BLaER1 treated with 17β-estradiol and CSF1 and Interleukin-3, amounts not matched to agents 10 nM and 100 nM (cell line): ENCODE data around the gene RPS3.

Source experiments
- H3K27ac ChIP-seq, 11 experiments: shearing (Covaris generic); formaldehyde crosslinking; 2 replicates each; pipeline ENCODE4 v1.8.1; 2022
- H3K27me3 ChIP-seq, 11 experiments: shearing (Covaris generic); formaldehyde crosslinking; 2 replicates each; pipeline ENCODE4 v1.8.1; 2022
- H3K36me3 ChIP-seq, 11 experiments: shearing (Covaris generic); formaldehyde crosslinking; 2 replicates each; pipeline ENCODE4 v1.8.1; 2022
- H3K4me1 ChIP-seq, 10 experiments: shearing (Covaris generic); formaldehyde crosslinking; 2 replicates each; pipeline ENCODE4 v1.8.1; 2022
- H3K4me2 ChIP-seq, 11 experiments: shearing (Covaris generic); formaldehyde crosslinking; 2 replicates each; pipeline ENCODE4 v1.8.1; 2022
- H3K4me3 ChIP-seq, 10 experiments: shearing (Covaris generic); formaldehyde crosslinking; 2 replicates each; pipeline ENCODE4 v1.8.1; 2022
- H3K9ac ChIP-seq, 11 experiments: shearing (Covaris generic); formaldehyde crosslinking; 2 replicates each; pipeline ENCODE4 v1.8.1; 2022
- H3K9me3 ChIP-seq, 11 experiments: shearing (Covaris generic); formaldehyde crosslinking; replicated peaks in 1 of 11; 2 replicates each; pipeline ENCODE4 v1.8.1; 2022
- H4K20me1 ChIP-seq, 11 experiments: shearing (Covaris generic); formaldehyde crosslinking; 2 replicates each; pipeline ENCODE4 v1.8.1; 2022
- Cebpa-rat ChIP-seq, 11 experiments: shearing (Covaris generic); IDR thresholded peaks; 2 replicates each; pipeline ENCODE4 v1.8.1; 2022

RPS3 gene

GRCh38 chr11:75445315-75445953, 46.1 kb downstream of the RPS3 start:
- Histone ChIP-seq H3K9me3 (no peaks in the 10 kb centered on the region), H3K4me1 (no peaks in the 10 kb centered on the region), H4K20me1 (peaks cover 0 to 9% (median 0%) of the 10 kb centered on the region in 11 experiments; a peak in 3 of 22 replicates), H3K4me3 (no peak overlapping the region), H3K27ac (no peak overlapping the region), H3K27me3 (no peaks in the 10 kb centered on the region), H3K36me3 (peaks cover 0 to 6% (median 0%) of the 10 kb centered on the region in 11 experiments; a peak in 1 of 22 replicates), H3K9ac (no peak overlapping the region), H3K4me2 (no peak overlapping the region; a peak in 1 of 22 replicates)
- TF ChIP-seq Cebpa-rat (IDR thresholded peaks at IDR 0.05): no peak

- H3K4me3 ChIP-seq: no peak overlapping the region
- no peak overlapping the region for H3K27ac ChIP-seq
- no peak for TF ChIP-seq Cebpa-rat (IDR thresholded peaks at IDR 0.05)
- no peak overlapping the region for H3K4me2 ChIP-seq
- H4K20me1 ChIP-seq: peaks cover 0 to 8% (median 0%) of the 10 kb centered on the region in 11 experiments; a peak in 3 of 22 replicates
- H3K4me1 ChIP-seq: no peaks in the 10 kb centered on the region
- no peak overlapping the region for H3K9ac ChIP-seq
- no peaks in the 10 kb centered on the region for H3K27me3 ChIP-seq
- no peaks in the 10 kb centered on the region for H3K9me3 ChIP-seq
- peaks cover 0 to 10% (median 0%) of the 10 kb centered on the region in 11 experiments; a peak in 1 of 22 replicates for H3K36me3 ChIP-seq
Observed at GRCh38 chr11:75447415-75447814, 48.1 kb downstream of the RPS3 start.

- Histone ChIP-seq H3K4me2 (no peak overlapping the region), H3K27me3 (no peaks in the 10 kb centered on the region), H3K4me1 (no peaks in the 10 kb centered on the region), H3K4me3 (no peak overlapping the region), H3K27ac (no peak overlapping the region), H3K36me3 (peaks cover 0 to 6% (median 0%) of the 10 kb centered on the region in 11 experiments; a peak in 1 of 22 replicates), H3K9ac (no peak overlapping the region), H3K9me3 (no peaks in the 10 kb centered on the region), H4K20me1 (peaks cover 0 to 8% (median 0%) of the 10 kb centered on the region in 11 experiments; a peak in 3 of 22 replicates)
- TF ChIP-seq Cebpa-rat (IDR thresholded peaks at IDR 0.05): no peak
Observed at GRCh38 chr11:75449271-75449670, 50.0 kb downstream of the RPS3 start.

- Histone ChIP-seq H3K27ac (no peak overlapping the region), H3K4me1 (no peaks in the 10 kb centered on the region), H3K9me3 (no peaks in the 10 kb centered on the region), H4K20me1 (peaks cover 0 to 8% (median 0%) of the 10 kb centered on the region in 11 experiments; a peak in 3 of 22 replicates), H3K9ac (no peak overlapping the region), H3K4me3 (no peak overlapping the region), H3K36me3 (peaks cover 0 to 4% (median 0%) of the 10 kb centered on the region in 11 experiments; a peak in 2 of 22 replicates), H3K4me2 (no peak overlapping the region), H3K27me3 (no peaks in the 10 kb centered on the region)
- no peak for TF ChIP-seq Cebpa-rat (IDR thresholded peaks at IDR 0.05)
Observed at GRCh38 chr11:75449776-75450175, 50.5 kb downstream of the RPS3 start.

- no peaks in the 10 kb centered on the region for H3K4me1 ChIP-seq
- H3K9ac ChIP-seq: no peak overlapping the region
- H3K4me3 ChIP-seq: no peak overlapping the region
- H4K20me1 ChIP-seq: peaks cover 0 to 8% (median 0%) of the 10 kb centered on the region in 11 experiments; a peak in 2 of 22 replicates
- no peak overlapping the region for H3K27ac ChIP-seq
- H3K4me2 ChIP-seq: no peak overlapping the region
- peaks cover 0 to 4% (median 0%) of the 10 kb centered on the region in 11 experiments; a peak in 2 of 22 replicates for H3K36me3 ChIP-seq
- no peaks in the 10 kb centered on the region for H3K27me3 ChIP-seq
- H3K9me3 ChIP-seq: no peaks in the 10 kb centered on the region
- no peak for TF ChIP-seq Cebpa-rat (IDR thresholded peaks at IDR 0.05)
Observed at GRCh38 chr11:75450236-75450635, 50.9 kb downstream of the RPS3 start.

- no peak overlapping the region for H3K9ac ChIP-seq
- H3K4me1 ChIP-seq: no peaks in the 10 kb centered on the region
- peaks cover 0 to 2% (median 0%) of the 10 kb centered on the region in 11 experiments; a peak in 2 of 22 replicates for H4K20me1 ChIP-seq
- H3K27me3 ChIP-seq: no peaks in the 10 kb centered on the region
- no peak overlapping the region for H3K4me3 ChIP-seq
- no peak overlapping the region for H3K4me2 ChIP-seq
- TF ChIP-seq Cebpa-rat (IDR thresholded peaks at IDR 0.05): no peak
- peaks cover 0 to 4% (median 0%) of the 10 kb centered on the region in 11 experiments; a peak in 2 of 22 replicates for H3K36me3 ChIP-seq
- H3K9me3 ChIP-seq: no peaks in the 10 kb centered on the region
- no peak overlapping the region for H3K27ac ChIP-seq
Observed at GRCh38 chr11:75450826-75451821, 51.8 kb downstream of the RPS3 start.

GRCh38 chr11:75453916-75454655, 54.8 kb downstream of the RPS3 start:
- no peaks in the 10 kb centered on the region for H4K20me1 ChIP-seq
- TF ChIP-seq Cebpa-rat (IDR thresholded peaks at IDR 0.05): no peak
- H3K4me2 ChIP-seq: no peak overlapping the region
- H3K4me3 ChIP-seq: no peak overlapping the region
- H3K27ac ChIP-seq: no peak overlapping the region
- H3K9me3 ChIP-seq: no peaks in the 10 kb centered on the region
- no peak overlapping the region for H3K9ac ChIP-seq
- H3K4me1 ChIP-seq: no peaks in the 10 kb centered on the region
- H3K36me3 ChIP-seq: peaks cover 0 to 4% (median 0%) of the 10 kb centered on the region in 11 experiments; a peak in 3 of 22 replicates
- H3K27me3 ChIP-seq: no peaks in the 10 kb centered on the region

- no peak overlapping the region for H3K4me3 ChIP-seq
- H3K27ac ChIP-seq: no peak overlapping the region
- H3K9me3 ChIP-seq: no peaks in the 10 kb centered on the region
- no peak overlapping the region for H3K4me2 ChIP-seq
- H3K27me3 ChIP-seq: no peaks in the 10 kb centered on the region
- H4K20me1 ChIP-seq: no peaks in the 10 kb centered on the region
- no peaks in the 10 kb centered on the region for H3K4me1 ChIP-seq
- TF ChIP-seq Cebpa-rat (IDR thresholded peaks at IDR 0.05): no peak
- no peak overlapping the region for H3K9ac ChIP-seq
- H3K36me3 ChIP-seq: peaks cover 0 to 4% (median 0%) of the 10 kb centered on the region in 11 experiments; a peak in 3 of 22 replicates
Observed at GRCh38 chr11:75454987-75455386, 55.7 kb downstream of the RPS3 start.
